SK-N-SH treated with all-trans-retinoic acid at 6 μM for 48 hours (cell line): ENCODE data around the gene C9orf57.

Experiments used
- ATAC-seq: fragments of 200-7000 bp; cut with Tn5 transposase; 3 replicates; pipeline ENCODE4 v1.9.1; 2020; ENCODE audit warnings: mild to moderate bottlenecking, moderate library complexity
- ARNTL ChIP-seq: fragments of 450-650 bp; formaldehyde crosslinking; IDR thresholded peaks from 2 replicates; pipeline ENCODE4 v1.5.0; 2020; ENCODE audit warnings: low read depth, mild to moderate bottlenecking, moderate library complexity, borderline replicate concordance
- BACH2 ChIP-seq: fragments of 250-450 bp; sonication (Bioruptor Pico); IDR thresholded peaks from 2 replicates; pipeline ENCODE4 v1.9.0; 2021; ENCODE audit warnings: mild to moderate bottlenecking, borderline replicate concordance
- CSDC2 ChIP-seq: fragments of 250-450 bp; sonication (Bioruptor Pico); IDR thresholded peaks from 2 replicates; pipeline ENCODE4 v1.5.0; 2020; ENCODE audit warnings: mild to moderate bottlenecking, moderate library complexity
- ESRRG ChIP-seq: fragments of 250-450 bp; sonication (Bioruptor Pico); IDR thresholded peaks from 2 replicates; pipeline ENCODE4 v1.6.1; 2021; ENCODE audit warnings: mild to moderate bottlenecking
- GLIS3 ChIP-seq: fragments of 250-450 bp; sonication (Bioruptor Pico); IDR thresholded peaks from 2 replicates; pipeline ENCODE4 v1.5.0; 2020; ENCODE audit warnings: mild to moderate bottlenecking, moderate library complexity
- ISL1 ChIP-seq: fragments of 250-450 bp; sonication (Bioruptor Pico); IDR thresholded peaks from 2 replicates; pipeline ENCODE4 v2.1.2; 2022; ENCODE audit warnings: mild to moderate bottlenecking, moderate library complexity
- OSR1 ChIP-seq: fragments of 250-450 bp; sonication (Bioruptor Pico); IDR thresholded peaks from 2 replicates; pipeline ENCODE4 v1.8.0; 2022; ENCODE audit warnings: moderate library complexity, mild to moderate bottlenecking, inconsistent platforms
- PPARA ChIP-seq: fragments of 250-450 bp; sonication (Bioruptor Pico); IDR thresholded peaks from 2 replicates; pipeline ENCODE4 v1.5.0; 2020; ENCODE audit warnings: mild to moderate bottlenecking, borderline replicate concordance
- RARB ChIP-seq: fragments of 250-450 bp; sonication (Bioruptor Pico); IDR thresholded peaks from 2 replicates; pipeline ENCODE4 v1.8.0; 2021; ENCODE audit warnings: mild to moderate bottlenecking, moderate library complexity
- SNAI2 ChIP-seq: fragments of 250-450 bp; sonication (Bioruptor Pico); IDR thresholded peaks from 2 replicates; pipeline ENCODE4 v1.5.0; 2020; ENCODE audit warnings: mild to moderate bottlenecking, moderate library complexity
- TCF4 ChIP-seq: fragments of 250-450 bp; sonication (Bioruptor Pico); IDR thresholded peaks from 2 replicates; pipeline ENCODE4 v1.8.0; 2021; ENCODE audit warnings: mild to moderate bottlenecking, moderate library complexity, borderline replicate concordance
- TOX ChIP-seq: fragments of 250-450 bp; sonication (Bioruptor Pico); IDR thresholded peaks from 2 replicates; pipeline ENCODE4 v1.8.0; 2021; ENCODE audit warnings: mild to moderate bottlenecking, moderate library complexity, borderline replicate concordance
- ZC3H10 ChIP-seq: fragments of 250-450 bp; sonication (Bioruptor Pico); IDR thresholded peaks from 2 replicates; pipeline ENCODE4 v1.5.1; 2021; ENCODE audit warnings: mild to moderate bottlenecking, moderate library complexity
- ZFP3 ChIP-seq: fragments of 250-450 bp; sonication (Bioruptor Pico); IDR thresholded peaks from 2 replicates; pipeline ENCODE4 v1.5.0; 2020; ENCODE audit warnings: mild to moderate bottlenecking, moderate library complexity
- ZFP30 ChIP-seq: fragments of 450-650 bp; formaldehyde crosslinking; IDR thresholded peaks from 2 replicates; pipeline ENCODE4 v1.5.0; 2022; ENCODE audit warnings: mild to moderate bottlenecking, moderate library complexity
- ZNF565 ChIP-seq: fragments of 450-650 bp; formaldehyde crosslinking; conservative IDR thresholded peaks from 2 replicates; pipeline ENCODE4 v1.5.0; 2020; ENCODE audit warnings: low read depth, mild to moderate bottlenecking, moderate library complexity
- ZNF70 ChIP-seq: fragments of 450-650 bp; formaldehyde crosslinking; IDR thresholded peaks from 2 replicates; pipeline ENCODE4 v1.5.0; 2020; ENCODE audit warnings: mild to moderate bottlenecking, moderate library complexity
- ZNF8 ChIP-seq: fragments of 450-650 bp; formaldehyde crosslinking; IDR thresholded peaks from 2 replicates; pipeline ENCODE4 v1.5.0; 2020; ENCODE audit warnings: mild to moderate bottlenecking, moderate library complexity
- TF ChIP-seq, protein P1 (sequence below): fragments of 250-450 bp; sonication (Bioruptor Pico); IDR thresholded peaks from 2 replicates; pipeline ENCODE4 v1.5.1; 2020; ENCODE audit warnings: low read depth, mild to moderate bottlenecking, moderate library complexity
- TF ChIP-seq, protein P2 (sequence below): fragments of 250-450 bp; sonication (Bioruptor Pico); IDR thresholded peaks from 2 replicates; pipeline ENCODE4 v1.8.0; 2021; ENCODE audit warnings: low read depth, mild to moderate bottlenecking, moderate library complexity, borderline replicate concordance
- TF ChIP-seq, protein P3 (sequence below): fragments of 250-450 bp; sonication (Bioruptor Pico); IDR thresholded peaks from 2 replicates; pipeline ENCODE4 v1.8.0; 2020; ENCODE audit warnings: mild to moderate bottlenecking, moderate library complexity, borderline replicate concordance
- TF ChIP-seq, protein P4 (sequence below): fragments of 250-450 bp; sonication (Bioruptor Pico); IDR thresholded peaks from 2 replicates; pipeline ENCODE4 v1.5.1; 2021; ENCODE audit warnings: mild to moderate bottlenecking, moderate library complexity

Gene C9orf57

DNA sequence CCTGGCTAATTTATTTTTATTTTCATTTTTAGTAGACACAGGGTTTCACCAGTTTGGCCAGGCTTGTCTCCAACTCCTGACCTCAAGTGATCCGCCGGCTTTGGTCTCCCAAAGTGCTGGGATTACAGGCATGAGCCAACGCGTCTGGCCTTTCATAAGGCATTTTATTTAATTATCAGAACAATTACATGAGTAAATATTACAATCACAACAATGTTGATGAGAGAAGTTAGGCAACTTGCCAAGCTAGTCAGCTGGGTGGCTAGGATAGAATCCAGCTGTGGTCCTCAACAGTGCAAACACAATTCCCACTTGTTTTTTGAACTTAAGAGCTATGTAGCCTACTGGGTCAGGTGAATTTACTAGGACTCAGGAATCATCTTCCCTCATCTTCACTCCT, 22.0 kb downstream of the C9orf57 start:
- TF ChIP-seq TCF4 = no peak
- TF ChIP-seq, protein P1, sequence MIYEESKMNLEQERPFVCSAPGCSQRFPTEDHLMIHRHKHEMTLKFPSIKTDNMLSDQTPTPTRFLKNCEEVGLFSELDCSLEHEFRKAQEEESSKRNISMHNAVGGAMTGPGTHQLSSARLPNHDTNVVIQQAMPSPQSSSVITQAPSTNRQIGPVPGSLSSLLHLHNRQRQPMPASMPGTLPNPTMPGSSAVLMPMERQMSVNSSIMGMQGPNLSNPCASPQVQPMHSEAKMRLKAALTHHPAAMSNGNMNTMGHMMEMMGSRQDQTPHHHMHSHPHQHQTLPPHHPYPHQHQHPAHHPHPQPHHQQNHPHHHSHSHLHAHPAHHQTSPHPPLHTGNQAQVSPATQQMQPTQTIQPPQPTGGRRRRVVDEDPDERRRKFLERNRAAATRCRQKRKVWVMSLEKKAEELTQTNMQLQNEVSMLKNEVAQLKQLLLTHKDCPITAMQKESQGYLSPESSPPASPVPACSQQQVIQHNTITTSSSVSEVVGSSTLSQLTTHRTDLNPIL = no peak
- no peak for ATAC-seq

DNA sequence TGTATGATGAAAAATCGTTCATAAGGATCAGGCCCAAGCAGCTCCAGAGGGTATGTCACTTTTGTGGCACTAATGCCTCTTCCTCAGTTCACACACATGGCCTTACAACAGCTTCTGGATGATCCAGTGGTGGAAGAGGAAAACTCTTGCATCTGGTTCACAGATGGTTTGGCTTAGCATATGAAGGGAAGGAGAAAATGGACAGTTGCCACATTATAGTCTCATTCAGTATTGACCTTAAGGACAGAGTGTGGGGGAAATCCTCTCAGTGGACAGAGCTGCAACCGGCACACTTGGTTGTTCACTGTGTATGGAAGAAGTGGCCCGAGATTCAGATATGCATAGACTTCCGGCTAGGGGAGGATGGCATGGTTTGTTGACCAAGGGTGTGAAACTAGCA, 22.8 kb downstream of the C9orf57 start:
- ATAC-seq = no peak
- no peak for TF ChIP-seq ESRRG (CRISPR knock-in tag)
- TF ChIP-seq CSDC2 (CRISPR knock-in tag) = no peak
- TF ChIP-seq ZNF565 (CRISPR knock-in tag) = no peak
- TF ChIP-seq, protein P2, sequence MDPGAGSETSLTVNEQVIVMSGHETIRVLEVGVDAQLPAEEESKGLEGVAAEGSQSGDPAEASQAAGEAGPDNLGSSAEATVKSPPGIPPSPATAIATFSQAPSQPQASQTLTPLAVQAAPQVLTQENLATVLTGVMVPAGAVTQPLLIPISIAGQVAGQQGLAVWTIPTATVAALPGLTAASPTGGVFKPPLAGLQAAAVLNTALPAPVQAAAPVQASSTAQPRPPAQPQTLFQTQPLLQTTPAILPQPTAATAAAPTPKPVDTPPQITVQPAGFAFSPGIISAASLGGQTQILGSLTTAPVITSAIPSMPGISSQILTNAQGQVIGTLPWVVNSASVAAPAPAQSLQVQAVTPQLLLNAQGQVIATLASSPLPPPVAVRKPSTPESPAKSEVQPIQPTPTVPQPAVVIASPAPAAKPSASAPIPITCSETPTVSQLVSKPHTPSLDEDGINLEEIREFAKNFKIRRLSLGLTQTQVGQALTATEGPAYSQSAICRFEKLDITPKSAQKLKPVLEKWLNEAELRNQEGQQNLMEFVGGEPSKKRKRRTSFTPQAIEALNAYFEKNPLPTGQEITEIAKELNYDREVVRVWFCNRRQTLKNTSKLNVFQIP (CRISPR knock-in tag) = no peak

DNA sequence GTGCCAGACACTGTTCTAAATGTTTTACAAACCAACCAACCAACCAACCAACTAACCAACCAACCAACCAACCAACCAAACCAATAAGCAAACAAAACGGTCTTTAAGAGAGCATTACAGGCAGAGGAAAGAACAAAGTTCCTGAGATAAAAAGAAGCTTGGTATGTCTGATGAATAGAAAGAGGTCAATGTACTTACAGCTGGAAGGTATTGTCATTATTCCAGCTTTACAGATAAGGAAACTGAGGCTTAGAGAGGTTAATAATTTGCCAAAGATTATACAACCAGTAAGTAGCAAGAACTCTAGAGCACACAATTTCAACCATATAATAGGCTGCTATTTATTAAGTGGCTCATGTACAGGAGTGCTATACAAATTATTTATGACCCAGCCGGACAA, 29.6 kb downstream of the C9orf57 start:
- ATAC-seq = no peak
- TF ChIP-seq OSR1 (no peak), ZNF565 (CRISPR knock-in tag) (no peak), ESRRG (CRISPR knock-in tag) (no peak), TCF4 (no peak), PPARA (CRISPR knock-in tag) (no peak), BACH2 (CRISPR knock-in tag) (no peak), TOX (CRISPR knock-in tag) (no peak)
- TF ChIP-seq, protein P3, sequence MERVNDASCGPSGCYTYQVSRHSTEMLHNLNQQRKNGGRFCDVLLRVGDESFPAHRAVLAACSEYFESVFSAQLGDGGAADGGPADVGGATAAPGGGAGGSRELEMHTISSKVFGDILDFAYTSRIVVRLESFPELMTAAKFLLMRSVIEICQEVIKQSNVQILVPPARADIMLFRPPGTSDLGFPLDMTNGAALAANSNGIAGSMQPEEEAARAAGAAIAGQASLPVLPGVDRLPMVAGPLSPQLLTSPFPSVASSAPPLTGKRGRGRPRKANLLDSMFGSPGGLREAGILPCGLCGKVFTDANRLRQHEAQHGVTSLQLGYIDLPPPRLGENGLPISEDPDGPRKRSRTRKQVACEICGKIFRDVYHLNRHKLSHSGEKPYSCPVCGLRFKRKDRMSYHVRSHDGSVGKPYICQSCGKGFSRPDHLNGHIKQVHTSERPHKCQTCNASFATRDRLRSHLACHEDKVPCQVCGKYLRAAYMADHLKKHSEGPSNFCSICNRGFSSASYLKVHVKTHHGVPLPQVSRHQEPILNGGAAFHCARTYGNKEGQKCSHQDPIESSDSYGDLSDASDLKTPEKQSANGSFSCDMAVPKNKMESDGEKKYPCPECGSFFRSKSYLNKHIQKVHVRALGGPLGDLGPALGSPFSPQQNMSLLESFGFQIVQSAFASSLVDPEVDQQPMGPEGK (CRISPR knock-in tag) = no peak

DNA sequence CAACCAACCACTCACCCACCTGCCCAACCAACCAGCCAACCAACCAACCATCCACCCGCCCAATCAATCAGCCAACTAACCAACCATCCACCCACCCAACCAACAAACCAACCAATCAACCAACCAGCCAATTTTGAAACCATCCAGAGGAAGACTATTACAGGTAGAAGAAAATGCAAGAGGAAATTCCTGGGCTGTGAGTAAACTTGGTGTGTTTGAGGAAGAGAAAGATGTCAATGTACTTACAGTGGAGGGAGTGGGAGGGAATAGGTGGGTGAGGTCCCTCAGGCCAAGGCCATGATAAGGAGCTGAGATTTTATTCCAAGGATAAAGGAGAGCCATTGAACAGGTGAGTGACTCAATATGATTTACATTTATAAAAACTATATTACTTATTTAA, 30.4 kb downstream of the C9orf57 start:
- TF ChIP-seq ISL1 (CRISPR knock-in tag) (no peak), TCF4 (no peak), RARB (CRISPR knock-in tag) (no peak), ZFP30 (CRISPR knock-in tag) (no peak), BACH2 (CRISPR knock-in tag) (no peak), CSDC2 (CRISPR knock-in tag) (no peak), TOX (CRISPR knock-in tag) (no peak), ZNF70 (CRISPR knock-in tag) (no peak), ARNTL (CRISPR knock-in tag) (no peak), PPARA (CRISPR knock-in tag) (no peak), ZC3H10 (no peak)
- TF ChIP-seq, protein P3 (CRISPR knock-in tag) = no peak
- no peak for ATAC-seq

DNA sequence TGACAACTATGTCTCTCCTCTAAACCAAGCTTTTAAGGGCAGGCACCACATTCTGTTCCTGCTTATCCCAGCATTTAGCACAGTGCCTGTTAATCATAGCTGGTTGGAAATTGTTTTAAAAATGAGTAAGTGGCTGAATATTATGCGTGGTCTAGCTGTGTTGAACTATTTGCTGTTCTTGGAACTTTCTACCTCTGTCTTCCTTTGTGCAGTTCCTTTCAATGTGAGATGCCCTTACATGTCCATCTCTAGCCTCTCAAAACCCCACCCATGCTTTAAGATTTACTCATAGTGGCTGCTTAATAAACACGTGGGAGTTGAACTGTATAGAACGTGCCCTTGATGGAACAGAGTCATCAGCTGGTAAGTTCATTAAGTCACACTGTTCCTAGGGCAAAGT, 34.5 kb downstream of the C9orf57 start:
- no peak for TF ChIP-seq RARB (CRISPR knock-in tag)
- TF ChIP-seq ZFP3 (CRISPR knock-in tag) = no peak
- TF ChIP-seq BACH2 (CRISPR knock-in tag) = no peak
- ATAC-seq = no peak

DNA sequence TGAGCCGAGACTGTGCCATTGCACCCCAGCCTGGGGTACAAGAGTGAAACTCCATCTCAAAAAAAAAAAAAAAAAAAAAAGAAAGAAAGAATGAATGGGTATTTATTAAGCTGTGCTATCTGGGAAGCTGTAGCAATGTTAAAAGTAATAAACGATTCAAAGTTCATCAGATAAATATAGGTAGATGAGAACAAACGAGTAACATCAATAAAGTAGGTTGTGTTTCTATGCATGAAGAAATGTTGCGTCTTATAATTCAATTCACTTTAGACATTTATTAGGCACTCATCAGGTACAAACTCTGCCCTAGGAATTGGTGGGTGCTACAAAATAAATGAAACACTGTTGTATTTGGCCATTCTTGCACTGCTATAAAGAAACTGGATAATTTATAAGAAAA, 36.8 kb downstream of the C9orf57 start:
- no peak for ATAC-seq
- TF ChIP-seq, protein P4, sequence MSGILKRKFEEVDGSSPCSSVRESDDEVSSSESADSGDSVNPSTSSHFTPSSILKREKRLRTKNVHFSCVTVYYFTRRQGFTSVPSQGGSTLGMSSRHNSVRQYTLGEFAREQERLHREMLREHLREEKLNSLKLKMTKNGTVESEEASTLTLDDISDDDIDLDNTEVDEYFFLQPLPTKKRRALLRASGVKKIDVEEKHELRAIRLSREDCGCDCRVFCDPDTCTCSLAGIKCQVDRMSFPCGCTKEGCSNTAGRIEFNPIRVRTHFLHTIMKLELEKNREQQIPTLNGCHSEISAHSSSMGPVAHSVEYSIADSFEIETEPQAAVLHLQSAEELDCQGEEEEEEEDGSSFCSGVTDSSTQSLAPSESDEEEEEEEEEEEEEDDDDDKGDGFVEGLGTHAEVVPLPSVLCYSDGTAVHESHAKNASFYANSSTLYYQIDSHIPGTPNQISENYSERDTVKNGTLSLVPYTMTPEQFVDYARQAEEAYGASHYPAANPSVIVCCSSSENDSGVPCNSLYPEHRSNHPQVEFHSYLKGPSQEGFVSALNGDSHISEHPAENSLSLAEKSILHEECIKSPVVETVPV = no peak
- TF ChIP-seq ZC3H10 (no peak), ARNTL (CRISPR knock-in tag) (no peak), TCF4 (no peak), ZFP30 (CRISPR knock-in tag) (no peak), CSDC2 (CRISPR knock-in tag) (no peak), ZNF70 (CRISPR knock-in tag) (no peak), GLIS3 (CRISPR knock-in tag) (no peak), PPARA (CRISPR knock-in tag) (no peak), ZNF8 (CRISPR knock-in tag) (no peak), ZNF565 (CRISPR knock-in tag) (no peak), OSR1 (no peak), ESRRG (CRISPR knock-in tag) (no peak), SNAI2 (CRISPR knock-in tag) (no peak)
- TF ChIP-seq, protein P3 (CRISPR knock-in tag) = no peak
- TF ChIP-seq, all 23 proteins: peak for 0
